C4-2B (cell line): Measurements from ENCODE around the gene ADARB2.

ENCODE experiments used
- CTCF ChIP-seq: fragments of 450-650 bp; conservative IDR thresholded peaks from 2 replicates; pipeline ENCODE4 v1.5.1; 2017; ENCODE audit warnings: mild to moderate bottlenecking
- ZFX ChIP-seq: fragments of 450-650 bp; IDR thresholded peaks from 2 replicates; pipeline ENCODE4 v1.6.1; 2017

GRCh38 chr10:1281405-1281782 lies 455.9 kb downstream of the ADARB2 start:
- no peak for TF ChIP-seq CTCF
- TF ChIP-seq ZFX: no peak
